GM19328 (cell line): ENCODE data around the gene GTF2H3.

Source experiments
- ATAC-seq: cut with Tn5 transposase; IDR thresholded peaks from one replicate; pipeline ENCODE4 v1.9.1; 2021; ENCODE audit warnings: mild to moderate bottlenecking, moderate library complexity; ENCODE audit not compliant: unreplicated experiment

The GTF2H3 gene

DNA sequence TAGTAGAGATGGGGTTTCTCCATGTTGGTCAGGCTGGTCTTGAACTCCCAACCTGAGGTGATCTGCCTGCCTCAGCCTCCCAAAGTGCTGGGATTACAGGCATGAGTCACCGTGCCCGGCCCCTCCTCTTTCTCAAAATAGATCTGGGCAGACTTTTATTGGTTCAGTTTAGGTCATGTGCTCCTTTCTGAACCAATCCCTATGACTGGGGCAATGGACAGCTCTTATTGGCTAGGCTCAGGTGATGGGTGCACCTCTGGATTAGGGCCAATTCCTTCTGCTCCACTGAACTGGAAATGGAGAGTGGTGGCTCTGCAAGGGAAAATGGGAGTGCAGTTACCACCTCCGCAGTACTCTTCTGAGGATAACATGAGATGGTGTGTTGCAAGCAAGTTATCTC is 72.3 kb downstream of the GTF2H3 start:
- ATAC-seq: no peak

DNA sequence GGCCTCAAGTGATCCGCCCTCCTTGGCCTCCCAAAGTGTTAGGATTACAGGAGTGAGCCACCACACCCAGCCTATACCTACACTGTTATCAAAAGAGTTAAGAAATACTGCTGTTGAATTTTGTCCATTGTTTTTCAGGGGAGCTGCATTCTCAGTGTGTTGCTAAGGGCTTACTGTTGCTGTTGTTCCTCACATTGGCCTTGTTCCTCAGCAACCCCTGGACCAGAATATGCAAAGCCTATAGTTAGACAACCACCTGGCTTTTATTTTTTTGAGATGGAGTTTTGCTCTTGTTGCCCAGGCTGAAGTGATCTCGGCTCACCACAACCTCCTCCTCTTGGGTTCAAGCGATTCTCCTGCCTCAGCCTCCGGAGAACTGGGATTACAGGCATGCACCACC is 73.8 kb downstream of the GTF2H3 start:
- ATAC-seq: no peak
